Activated T-cell treated with anti-CD3 and anti-CD28 coated beads, Interleukin-2, amount 50 U/mL, for 48 hours (primary cell): ENCODE data around the gene SAMD4B.

Experiments used
- DNase-seq, 2 experiments: peaks; one replicate each; pipeline ENCODE4 v3.0.0-alpha.2; 2020

SAMD4B gene

DNA sequence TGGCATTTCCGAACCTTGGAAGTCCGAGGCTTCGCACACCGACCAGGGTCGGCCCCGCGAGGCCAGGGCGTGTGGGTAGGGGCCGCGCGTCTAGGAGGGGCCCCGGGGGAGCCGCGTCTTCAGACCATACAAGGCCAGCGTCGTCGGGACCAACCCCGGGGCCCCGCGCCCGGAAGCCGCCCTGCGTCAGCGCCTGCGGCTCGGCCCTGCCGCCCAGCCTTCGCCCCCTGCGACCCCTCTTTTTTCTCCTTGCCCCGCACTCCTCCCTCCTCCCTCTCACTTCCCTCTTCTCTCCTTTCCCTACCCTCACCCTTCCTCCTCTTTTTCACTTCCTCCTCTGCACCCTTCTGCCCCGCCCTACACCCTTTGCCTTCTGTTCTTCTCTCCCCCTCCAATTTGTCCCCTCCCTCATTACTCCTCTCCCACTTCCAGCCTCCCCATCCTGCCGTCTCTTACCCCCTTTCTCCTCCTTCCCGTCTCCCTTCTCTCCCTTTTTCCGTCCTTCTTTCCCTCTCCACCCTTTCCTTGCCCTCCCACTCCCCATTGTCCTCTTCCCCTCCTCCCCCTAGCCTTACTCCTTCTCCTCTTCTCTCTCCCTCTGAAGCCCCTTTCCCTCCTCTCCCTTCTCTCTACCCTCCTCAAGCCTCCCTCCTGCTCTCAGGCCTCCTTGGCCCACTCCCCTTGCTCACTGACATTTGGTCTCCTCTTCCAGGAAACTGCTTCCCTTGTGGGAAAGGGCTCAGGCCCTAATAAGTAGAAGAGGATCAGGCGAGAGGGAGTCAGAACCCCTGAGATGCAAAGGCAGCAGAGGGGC, 68.0 kb downstream of the SAMD4B start:
- peak; percentile 70 to 78 for DNase-seq

DNA sequence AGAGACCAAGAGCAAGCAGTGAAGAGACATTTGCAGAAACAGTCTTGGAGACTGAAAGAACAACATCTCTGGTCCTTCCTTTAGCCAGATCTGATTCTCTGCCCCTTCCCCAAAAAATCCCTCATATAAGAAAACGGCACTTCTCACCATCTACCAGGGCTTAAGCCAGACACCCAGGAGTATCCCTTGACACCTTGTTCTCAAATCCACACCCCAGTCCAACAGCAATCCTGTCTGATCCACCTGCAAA, 68.5 kb downstream of the SAMD4B start:
- no peak for DNase-seq

DNA sequence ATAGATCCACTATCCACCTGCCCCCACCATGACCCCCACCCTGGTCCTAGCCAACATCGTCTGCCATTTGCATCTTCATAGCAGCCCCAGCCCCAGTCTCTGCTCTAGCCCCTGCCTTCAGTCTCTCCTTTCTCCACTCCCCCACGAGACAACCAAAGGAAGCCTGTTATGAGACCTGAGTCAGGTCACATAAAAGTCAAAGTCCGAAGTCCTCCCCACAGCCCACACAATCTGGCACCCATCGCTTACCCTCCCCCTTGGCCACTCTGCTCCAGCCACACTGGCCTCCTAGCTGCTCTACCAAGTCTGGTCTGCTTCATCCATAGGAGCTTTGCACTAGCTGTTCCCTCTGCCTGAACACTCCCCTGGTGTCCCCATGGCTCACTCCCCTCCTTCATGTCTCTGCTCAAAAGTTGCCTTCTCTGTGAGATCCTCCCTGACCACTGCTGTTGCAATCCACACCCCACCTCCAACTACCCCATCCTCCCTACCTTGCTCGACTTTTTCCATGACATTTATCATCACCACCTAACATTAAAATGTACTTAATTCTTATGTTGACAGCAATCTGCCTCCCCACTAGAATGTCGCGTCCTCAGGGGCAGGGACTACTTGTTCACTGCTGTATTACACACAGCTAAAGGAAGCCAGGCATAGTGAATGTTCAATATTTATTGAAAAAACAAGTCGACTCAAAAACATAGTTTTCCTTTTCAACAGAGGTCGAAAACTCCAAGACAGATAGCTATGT, 69.0 kb downstream of the SAMD4B start:
- DNase-seq, result peak; percentile 49 to 50

DNA sequence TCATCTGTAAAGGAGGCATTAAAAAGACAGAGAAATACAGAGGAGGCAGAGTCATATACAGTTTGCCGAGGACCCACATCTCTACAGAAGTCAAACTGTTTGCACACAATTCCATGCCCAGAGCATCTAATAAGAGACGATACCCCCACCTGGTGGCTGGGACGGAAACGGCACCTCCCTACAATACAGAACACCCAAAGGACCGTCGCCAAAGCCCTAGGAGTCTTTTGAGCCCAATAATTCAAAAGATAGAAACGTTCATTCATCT, 69.5 kb downstream of the SAMD4B start:
- DNase-seq, result peak; percentile 93 to 95

DNA sequence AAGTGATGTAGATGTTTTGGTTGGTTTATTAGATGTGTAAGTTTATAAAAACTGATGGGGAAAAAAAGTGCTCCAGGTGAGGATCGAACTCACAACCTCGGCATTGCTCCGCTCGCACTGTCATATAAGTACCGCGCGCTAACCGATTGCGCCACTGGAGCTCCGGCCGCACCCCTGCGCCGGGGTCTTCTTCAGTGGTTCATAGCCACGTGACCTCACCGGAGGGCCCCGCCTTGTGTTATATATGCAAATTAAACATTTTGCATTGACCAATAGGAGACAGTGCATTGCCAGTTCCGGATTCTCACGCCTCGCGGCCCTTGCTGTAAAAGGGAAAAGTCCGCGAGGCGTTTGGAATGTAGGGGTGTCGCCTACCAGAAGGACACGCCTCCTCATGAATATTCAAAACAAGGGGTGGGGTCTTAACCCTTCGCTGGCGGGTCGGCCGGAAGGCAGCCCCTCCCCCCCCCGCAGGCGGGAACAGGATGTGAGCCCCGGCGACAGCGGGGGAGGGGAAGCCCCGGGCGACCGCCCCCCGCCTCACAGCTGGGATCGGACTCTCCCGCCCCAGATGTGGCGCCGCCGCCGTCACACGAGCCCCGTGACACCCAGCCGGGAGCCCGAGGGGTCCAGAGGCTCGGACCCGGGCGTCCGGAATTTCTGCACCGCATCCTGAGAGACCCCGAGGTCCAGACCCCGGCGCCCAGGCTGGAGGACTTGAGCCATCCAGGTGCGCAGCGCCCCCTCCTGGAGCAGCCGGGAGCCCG, 70.1 kb downstream of the SAMD4B start, which contains the start of gene PLEKHG2:
Gene PLEKHG2 (plus strand): TSS at position 570 of the 767 bp plus-strand sequence. CDS start 1,418 bp downstream, outside the sequence.
- DNase-seq, result peak; percentile 99

DNA sequence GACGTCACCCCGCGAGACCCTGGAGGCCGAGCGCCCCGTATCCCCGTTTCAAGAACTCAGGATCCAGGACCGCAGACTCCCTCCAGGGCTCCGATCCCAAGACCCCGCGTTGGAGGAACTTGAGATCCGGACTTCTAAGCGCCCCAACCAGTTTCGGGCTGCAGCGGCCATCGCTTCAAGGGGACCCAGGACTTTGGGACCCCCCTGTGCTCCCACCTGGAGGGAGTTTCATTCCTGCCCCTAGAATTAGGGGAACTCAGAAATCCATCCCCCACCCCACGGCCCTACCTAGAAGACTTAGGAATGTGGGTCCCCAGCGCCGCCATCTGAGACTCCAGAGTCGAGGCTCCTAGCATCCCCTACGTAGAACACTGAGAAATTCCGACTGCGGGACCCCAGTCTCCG, 70.6 kb downstream of the SAMD4B start:
- DNase-seq, result no peak

DNA sequence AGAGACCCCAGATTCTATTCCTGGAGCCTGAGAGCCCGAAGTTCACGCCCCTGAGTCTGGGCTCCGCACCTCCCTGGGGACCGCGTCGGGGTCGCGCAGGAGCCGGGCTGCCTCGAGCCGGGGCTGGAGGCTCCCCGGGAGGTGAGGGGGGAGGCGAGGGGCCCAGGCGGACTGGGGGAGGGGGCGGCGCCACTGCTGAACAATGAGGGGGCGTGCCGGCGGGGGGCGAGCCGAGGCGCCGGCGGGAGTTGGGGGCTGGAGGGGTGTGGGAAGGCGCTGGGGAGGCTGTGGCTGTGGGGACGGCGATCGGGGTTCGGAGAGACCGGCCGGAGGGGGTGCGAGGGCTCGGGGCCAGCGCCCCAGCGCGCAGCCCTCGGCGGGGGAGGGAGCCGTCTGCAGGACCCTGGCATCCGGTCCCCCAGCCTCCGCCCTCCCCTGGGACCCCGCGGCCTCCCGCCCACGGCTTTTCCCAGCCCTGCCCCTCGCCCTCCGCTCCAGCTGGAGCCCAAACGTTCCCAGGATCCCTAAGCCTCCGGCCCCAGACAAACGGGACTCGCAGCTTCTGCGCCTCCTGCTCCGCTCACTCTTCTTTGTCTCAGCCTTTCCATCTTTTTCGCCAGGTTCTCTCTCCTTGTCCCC, 71.2 kb downstream of the SAMD4B start:
- peak in 1 of 2 experiments; percentile 55 for DNase-seq

DNA sequence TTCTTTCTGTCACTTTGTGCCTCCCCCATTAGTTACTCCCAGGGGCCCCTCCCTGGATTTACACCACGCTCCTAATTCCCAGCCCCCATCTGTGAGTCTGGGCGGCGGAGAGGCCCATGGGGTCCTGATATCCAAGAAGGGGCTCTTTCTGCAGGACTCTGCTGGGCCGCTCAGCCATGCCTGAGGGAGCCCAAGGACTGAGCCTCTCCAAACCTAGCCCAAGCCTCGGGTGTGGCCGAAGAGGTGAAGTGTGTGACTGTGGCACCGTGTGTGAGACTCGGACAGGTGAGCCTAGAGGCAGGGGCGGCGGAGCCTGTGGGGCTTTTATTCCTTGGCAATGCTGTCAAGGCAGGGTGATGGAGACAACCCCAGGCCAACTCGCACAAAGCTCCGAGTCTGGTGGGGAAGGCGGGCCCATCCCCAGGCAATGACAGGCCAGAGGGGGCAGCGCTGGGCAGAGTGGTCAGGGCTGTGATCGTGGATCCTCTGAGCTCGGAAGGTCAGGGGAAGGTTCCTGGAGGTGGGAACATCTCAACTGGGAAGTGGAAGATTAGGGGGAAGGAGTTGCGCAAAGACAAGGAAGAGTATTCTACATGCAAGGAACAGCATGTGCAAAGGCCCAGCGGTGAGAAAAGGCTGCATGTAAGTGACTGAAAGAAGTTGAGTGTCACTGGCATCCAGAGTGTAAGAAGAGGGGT, 71.8 kb downstream of the SAMD4B start:
- DNase-seq, result no peak

DNA sequence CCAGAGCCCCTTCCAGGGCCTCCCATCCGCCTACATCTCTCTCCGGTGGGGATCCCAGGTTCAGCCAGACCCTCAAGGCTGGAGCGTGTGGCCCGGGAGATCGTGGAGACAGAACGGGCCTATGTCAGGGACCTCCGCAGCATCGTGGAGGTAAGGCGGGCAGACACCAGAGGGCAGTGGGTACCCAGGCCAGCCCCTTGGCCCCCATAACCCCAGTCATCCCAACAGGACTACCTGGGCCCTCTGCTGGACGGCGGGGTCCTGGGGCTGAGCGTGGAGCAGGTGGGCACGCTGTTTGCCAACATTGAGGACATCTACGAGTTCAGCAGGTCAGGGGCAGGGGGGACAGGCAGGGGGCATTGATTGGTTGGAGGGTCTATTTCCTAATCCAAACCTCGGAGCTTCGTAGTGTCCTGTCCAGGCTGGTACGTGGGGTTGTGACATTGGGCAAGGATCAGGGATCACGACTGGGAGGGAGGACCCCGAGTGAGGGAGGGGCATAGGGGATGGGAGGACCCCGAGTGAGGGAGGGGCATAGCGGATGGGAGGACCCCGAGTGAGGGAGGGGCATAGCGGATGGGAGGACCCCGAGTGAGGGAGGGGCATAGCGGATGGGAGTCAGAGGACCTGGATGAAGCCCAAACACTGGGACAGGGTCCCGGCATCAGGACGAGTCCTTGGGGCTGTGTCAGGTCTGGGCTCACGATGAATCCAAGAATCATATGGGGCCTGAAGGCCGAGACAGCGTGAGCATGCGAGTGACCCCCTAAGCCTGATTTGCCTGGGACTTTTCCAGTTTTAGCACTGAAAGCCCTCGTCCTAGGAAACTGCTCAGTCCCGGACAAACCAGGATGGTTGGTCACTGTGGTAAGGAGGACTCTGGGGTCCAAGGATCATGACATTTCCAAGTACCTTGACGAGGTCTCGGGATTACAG, 73.2 kb downstream of the SAMD4B start:
- no peak for DNase-seq

DNA sequence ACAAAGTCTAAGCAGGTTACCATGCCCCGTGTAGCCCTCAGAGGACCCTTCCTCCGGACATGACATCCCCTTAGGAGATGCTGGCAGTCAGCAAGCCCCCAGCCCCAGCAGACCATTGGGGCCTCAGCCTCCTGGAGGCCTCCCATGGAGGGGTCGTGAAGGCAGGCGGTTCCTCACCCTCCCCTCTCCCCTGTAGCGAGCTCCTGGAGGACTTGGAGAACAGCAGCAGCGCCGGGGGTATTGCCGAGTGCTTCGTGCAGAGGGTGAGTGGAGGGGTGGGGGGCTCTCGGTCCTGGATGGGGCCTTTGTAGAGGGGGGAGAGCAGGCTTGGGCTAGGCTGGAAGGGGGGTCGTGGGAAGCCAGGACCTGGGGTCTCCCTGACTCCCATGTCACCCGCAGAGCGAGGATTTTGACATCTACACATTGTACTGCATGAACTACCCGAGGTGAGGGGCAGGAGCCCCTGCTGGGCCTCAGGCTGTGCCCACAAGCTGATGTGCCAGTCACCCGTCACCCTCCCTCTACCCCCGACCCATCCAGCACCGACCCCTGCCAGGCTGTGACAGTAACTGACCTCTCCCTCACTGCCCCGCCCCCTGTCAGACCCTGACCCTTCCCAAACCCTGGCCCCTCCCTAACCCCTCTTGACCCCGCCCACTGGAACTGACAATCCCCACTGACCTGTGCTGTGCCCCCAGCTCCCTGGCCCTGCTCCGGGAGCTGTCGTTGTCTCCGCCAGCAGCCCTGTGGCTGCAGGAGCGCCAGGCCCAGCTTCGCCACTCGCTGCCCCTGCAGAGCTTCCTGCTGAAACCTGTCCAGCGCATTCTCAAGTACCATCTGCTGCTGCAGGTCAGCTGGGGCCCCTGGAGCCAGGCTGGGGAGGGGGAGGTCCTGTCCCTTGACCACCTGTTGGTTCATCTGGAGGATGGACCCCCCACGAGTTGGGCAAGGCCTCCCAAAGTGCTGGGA, 74.2 kb downstream of the SAMD4B start:
- DNase-seq, result no peak

DNA sequence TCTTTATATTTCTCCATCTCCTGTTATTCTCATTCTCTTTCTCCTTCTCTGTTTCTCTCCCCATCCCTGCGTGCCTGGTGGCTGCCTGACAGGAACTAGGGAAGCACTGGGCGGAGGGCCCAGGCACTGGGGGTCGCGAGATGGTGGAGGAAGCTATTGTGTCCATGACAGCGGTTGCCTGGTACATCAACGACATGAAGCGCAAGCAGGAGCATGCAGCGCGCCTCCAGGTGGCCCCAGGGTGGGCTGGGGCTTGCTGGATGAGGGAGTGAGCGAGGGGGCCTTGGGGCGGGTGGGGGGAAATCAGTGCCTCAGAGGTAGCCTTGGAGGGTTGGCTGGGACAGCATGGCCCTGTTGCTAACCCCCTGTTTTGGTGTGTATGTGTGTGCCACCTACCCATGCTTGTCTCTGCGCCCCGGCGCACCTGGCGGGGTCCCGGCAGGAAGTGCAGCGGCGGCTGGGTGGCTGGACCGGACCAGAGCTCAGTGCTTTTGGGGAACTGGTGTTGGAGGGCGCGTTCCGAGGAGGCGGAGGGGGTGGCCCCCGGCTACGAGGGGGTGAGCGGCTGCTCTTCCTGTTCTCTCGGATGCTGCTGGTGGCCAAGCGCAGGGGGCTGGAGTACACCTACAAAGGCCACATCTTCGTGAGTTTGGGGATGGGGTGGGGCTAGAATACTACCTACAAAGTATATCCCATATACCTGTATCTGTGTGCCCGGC, 75.4 kb downstream of the SAMD4B start:
- DNase-seq, result no peak

DNA sequence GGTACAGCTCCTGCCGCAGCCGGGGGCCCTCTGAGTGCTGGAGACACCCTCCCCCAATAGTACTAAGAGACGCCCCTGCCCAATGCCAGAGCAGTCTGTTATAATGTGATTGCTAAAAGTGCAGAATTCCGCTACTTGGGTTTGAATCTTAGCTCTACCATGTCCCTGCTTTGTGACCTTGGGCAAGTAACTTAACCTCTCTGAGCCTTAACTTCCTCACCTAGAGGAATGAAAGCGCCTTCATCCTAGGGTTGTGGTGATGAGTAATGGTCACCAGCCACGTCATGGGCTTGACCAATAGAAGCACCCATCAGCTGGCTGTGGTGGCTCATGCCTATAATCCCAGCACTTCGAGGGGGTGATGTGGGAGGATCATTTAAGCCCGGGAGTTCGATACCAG, 76.8 kb downstream of the SAMD4B start:
- no peak for DNase-seq

DNA sequence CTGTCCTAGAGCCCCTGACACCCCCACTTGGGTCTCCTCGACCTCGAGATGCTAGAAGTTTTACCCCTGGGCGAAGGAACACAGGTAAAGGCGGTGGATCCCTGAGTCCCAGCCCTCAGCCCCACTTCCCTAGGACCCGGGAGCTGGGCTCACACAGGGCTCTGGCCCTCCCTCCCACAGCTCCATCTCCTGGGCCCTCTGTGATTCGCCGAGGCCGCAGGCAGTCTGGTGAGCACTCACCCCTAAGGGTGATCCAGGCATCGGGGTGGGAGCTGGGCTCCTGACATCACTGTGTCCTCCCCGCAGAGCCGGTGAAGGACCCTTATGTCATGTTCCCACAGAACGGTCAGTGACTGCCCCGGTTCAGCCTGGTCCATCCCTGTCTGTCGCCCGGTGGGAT, 78.5 kb downstream of the SAMD4B start:
- no peak for DNase-seq

DNA sequence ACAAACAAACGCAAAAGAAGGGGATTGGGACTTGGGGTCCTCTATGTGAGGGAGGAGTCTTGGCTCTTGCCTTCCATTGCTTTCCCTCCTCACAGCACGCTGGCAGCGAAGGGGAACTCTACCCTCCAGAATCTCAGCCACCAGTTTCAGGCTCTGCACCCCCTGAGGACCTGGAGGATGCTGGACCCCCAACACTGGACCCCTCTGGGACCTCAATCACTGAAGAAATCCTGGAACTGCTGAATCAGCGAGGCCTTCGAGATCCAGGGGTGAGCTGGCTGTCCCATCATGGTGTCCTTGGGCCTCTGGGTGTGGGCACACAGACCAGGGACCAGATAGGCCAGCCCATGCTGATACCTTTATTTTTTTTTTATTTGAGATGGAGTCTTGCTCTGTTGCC, 79.8 kb downstream of the SAMD4B start:
- DNase-seq, result no peak

DNA sequence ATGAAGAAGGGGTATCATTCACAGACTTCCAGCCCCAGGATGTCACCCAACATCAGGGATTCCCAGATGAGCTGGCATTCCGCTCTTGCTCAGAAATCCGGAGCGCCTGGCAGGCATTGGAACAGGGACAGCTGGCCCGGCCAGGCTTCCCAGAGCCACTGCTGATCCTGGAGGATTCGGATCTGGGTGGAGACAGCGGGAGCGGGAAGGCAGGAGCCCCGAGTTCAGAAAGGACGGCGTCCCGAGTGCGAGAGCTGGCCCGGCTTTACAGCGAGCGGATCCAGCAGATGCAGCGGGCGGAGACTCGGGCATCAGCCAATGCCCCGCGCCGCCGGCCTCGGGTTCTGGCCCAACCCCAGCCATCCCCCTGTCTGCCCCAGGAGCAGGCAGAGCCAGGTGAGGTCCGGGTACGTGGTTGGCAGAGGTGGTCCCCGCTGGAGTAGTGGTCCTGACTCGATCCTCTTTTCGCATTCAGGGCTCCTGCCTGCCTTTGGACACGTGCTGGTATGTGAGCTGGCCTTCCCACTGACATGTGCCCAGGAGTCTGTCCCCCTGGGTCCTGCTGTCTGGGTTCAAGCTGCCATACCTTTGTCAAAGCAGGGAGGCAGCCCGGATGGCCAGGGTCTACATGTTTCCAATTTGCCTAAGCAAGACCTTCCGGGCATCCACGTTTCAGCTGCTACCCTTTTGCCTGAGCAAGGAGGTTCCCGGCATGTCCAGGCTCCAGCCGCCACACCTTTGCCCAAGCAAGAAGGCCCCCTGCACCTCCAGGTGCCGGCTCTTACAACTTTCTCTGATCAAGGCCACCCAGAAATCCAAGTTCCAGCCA, 81.3 kb downstream of the SAMD4B start:
- DNase-seq, result no peak

DNA sequence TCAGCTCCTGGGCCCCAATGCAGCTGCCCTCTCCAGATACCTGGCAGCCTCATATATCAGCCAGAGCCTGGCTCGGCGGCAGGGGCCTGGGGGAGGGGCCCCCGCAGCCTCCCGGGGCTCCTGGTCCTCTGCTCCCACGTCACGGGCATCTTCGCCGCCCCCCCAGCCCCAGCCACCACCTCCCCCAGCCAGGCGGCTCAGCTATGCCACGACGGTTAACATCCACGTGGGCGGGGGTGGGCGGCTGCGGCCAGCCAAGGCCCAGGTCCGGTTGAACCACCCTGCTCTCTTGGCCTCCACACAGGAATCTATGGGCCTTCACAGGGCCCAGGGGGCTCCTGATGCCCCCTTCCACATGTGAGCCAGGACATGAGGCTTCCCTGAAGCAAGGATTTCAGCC, 82.7 kb downstream of the SAMD4B start:
- DNase-seq, result no peak

DNA sequence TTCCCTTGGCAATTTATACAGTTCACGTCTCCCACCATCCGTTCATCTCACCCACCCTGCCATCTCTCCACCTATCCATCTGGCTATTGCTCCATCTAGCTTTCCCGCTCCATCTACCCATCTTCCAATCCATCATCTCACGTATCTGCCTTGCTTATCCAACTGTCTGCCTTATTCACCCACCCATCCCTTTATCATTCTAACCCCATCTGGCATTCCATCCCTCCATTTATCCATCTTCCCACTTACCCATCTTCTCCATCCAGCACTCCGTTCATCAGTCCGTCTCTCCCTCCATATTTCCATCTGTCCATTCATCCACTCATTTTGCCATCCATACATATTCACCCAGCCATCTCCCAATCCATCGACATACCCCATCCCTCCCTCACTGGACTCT, 83.5 kb downstream of the SAMD4B start:
- DNase-seq, result no peak

DNA sequence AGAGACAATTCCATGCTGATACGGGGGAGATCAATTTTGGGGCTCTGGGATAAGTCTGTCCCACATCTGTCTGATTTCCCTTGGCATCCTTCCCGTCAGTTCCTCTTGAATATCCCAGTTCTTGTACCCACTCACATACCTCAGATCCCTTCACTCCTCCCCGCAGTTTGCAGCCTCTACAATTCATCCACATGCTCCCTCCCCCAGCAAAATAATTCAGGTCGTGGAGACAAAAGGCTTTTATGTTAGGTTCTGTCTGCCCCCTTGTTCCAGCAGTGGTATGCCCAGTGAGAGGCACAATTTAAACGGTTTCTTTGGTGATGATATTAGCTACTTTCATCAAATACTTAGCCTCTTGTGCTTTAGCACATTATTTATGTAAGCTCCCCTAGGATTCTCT, 83.9 kb downstream of the SAMD4B start:
- DNase-seq, result no peak

DNA sequence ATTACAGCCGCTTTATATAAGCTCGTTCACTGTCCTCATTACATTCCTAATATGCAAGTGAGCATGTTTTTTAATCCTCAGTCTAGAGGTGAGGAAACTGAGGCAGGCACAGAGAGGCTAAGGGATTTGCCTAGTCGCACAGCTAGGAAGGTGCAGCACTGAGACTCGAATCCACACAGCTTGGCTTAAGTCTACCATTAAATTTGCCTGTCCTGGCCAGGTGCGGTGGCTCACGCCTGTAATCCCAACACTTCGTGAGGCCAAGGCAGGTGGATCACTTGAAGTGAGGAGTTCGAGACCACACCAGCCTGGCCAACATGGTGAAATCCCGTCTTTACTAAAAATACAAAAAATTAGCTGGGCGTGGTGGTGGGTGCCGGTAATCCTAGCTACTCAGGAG, 85.5 kb downstream of the SAMD4B start:
- no peak for DNase-seq
